PC-9 (cell line): ENCODE measurements around the gene IL1RL1.

Experiments
- EZH2 ChIP-seq: fragments of 200-600 bp; sonication (generic); IDR thresholded peaks from 2 replicates; pipeline ENCODE4 v1.8.0; 2017; ENCODE audit warnings: antibody characterized with exemption, low read depth
- TF ChIP-seq, protein P1 (sequence below): fragments of 200-600 bp; sonication (generic); conservative IDR thresholded peaks from 2 replicates; pipeline ENCODE4 v1.6.1; 2017; ENCODE audit warnings: mixed run types, antibody characterized with exemption, mild to moderate bottlenecking, moderate library complexity

GRCh38 chr2:102401456-102401855 is 90.1 kb downstream of the IL1RL1 start:
- TF ChIP-seq, protein P1, sequence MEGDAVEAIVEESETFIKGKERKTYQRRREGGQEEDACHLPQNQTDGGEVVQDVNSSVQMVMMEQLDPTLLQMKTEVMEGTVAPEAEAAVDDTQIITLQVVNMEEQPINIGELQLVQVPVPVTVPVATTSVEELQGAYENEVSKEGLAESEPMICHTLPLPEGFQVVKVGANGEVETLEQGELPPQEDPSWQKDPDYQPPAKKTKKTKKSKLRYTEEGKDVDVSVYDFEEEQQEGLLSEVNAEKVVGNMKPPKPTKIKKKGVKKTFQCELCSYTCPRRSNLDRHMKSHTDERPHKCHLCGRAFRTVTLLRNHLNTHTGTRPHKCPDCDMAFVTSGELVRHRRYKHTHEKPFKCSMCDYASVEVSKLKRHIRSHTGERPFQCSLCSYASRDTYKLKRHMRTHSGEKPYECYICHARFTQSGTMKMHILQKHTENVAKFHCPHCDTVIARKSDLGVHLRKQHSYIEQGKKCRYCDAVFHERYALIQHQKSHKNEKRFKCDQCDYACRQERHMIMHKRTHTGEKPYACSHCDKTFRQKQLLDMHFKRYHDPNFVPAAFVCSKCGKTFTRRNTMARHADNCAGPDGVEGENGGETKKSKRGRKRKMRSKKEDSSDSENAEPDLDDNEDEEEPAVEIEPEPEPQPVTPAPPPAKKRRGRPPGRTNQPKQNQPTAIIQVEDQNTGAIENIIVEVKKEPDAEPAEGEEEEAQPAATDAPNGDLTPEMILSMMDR: no peak
- no peak for TF ChIP-seq EZH2
